Right atrium auricular region (tissue), 2 donors: ENCODE measurements around the gene CARMIL3. TPM values are rescaled to one million over a fixed set of nuclear protein-coding genes. Genes with fewer than 3 reads are reported as not detected.

Experiments
- DNase-seq: peaks from one replicate; pipeline ENCODE4 v3.0.0-alpha.2; 2019; ENCODE audit warnings: low spot score
- H3K27ac ChIP-seq, 2 donors: fragments of 200-600 bp; sonication (generic); 1 replicate in 1 of 2; 2 replicates in 1 of 2; pipeline ENCODE4 v1.5.1; 2016 to 2019
- H3K27me3 ChIP-seq, 2 donors: fragments of 200-600 bp; sonication (generic); one replicate each; pipeline versions ENCODE4 v1.5.1 to v1.6.0; 2017 to 2019
- H3K36me3 ChIP-seq: fragments of 200-600 bp; sonication (generic); one replicate; pipeline ENCODE4 v1.5.1; 2016
- H3K4me1 ChIP-seq, 2 donors: fragments of 200-600 bp; sonication (generic); one replicate each; pipeline versions ENCODE4 v1.5.1 to v1.6.0; 2017 to 2019
- H3K4me3 ChIP-seq, 2 donors: fragments of 200-600 bp; sonication (generic); 1 replicate in 1 of 2; 2 replicates in 1 of 2; pipeline ENCODE4 v1.5.1; 2017 to 2019; ENCODE audit warnings: mild to moderate bottlenecking in 1 of 2, moderate library complexity in 1 of 2
- H3K9me3 ChIP-seq, 2 donors: fragments of 200-600 bp; sonication (generic); one replicate each; pipeline ENCODE4 v1.5.1; 2019
- total RNA-seq, 2 donors: library from RNA; depleted of rRNA; stranded (reverse); fragments of >200 nt; gene quantifications; one replicate each; pipeline ENCODE4 v1.1.0, GENCODE V29; 2016
- TF ChIP-seq, protein P1 (sequence below), 2 donors: fragments of 200-600 bp; sonication (generic); IDR thresholded peaks; one replicate each; pipeline ENCODE4 v1.5.1; 2019; ENCODE audit warnings: antibody characterized with exemption in 2 of 2

CARMIL3 gene
- total RNA-seq, 2 donors from 2014 or later = not detected

GRCh38 chr14:24057271-24057670, 5.5 kb downstream of the CARMIL3 start:
- TF ChIP-seq, protein P1, sequence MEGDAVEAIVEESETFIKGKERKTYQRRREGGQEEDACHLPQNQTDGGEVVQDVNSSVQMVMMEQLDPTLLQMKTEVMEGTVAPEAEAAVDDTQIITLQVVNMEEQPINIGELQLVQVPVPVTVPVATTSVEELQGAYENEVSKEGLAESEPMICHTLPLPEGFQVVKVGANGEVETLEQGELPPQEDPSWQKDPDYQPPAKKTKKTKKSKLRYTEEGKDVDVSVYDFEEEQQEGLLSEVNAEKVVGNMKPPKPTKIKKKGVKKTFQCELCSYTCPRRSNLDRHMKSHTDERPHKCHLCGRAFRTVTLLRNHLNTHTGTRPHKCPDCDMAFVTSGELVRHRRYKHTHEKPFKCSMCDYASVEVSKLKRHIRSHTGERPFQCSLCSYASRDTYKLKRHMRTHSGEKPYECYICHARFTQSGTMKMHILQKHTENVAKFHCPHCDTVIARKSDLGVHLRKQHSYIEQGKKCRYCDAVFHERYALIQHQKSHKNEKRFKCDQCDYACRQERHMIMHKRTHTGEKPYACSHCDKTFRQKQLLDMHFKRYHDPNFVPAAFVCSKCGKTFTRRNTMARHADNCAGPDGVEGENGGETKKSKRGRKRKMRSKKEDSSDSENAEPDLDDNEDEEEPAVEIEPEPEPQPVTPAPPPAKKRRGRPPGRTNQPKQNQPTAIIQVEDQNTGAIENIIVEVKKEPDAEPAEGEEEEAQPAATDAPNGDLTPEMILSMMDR (IDR thresholded peaks at IDR 0.05) = no peak
- Histone ChIP-seq H3K36me3 (no peaks in the 10 kb centered on the region), H3K27me3 (no peaks in the 10 kb centered on the region), H3K4me3 (no peak overlapping the region), H3K9me3 (no peaks in the 10 kb centered on the region), H3K4me1 (peaks cover 0 to 6% of the 10 kb centered on the region in 2 donors), H3K27ac (no peak overlapping the region)
- no peak for DNase-seq

DNA sequence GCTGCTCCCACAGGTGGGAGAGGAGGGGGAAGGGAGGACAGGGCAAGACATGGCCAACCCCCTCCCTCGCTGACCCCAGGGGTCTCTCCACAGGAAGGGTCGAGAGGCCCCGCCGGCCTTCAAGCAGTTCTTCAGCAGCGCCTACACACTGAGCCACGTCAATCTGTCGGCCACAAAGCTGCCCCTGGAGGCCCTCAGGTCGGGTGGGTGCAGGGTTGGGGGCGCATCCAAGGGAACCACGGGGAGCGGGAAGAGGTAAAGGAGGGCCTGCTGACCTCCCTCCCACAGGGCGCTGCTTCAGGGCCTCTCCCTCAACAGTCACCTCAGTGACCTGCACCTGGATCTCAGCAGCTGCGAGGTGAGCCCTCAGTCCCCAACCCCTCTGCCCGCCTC, 6.1 kb downstream of the CARMIL3 start:
- no peaks in the 10 kb centered on the region for H3K36me3 ChIP-seq
- no peak overlapping the region for H3K27ac ChIP-seq
- no peak overlapping the region for H3K4me3 ChIP-seq
- TF ChIP-seq, protein P1 (IDR thresholded peaks at IDR 0.05) = no peak
- H3K27me3 ChIP-seq = no peaks in the 10 kb centered on the region
- no peaks in the 10 kb centered on the region for H3K4me1 ChIP-seq
- no peak for DNase-seq
- H3K9me3 ChIP-seq = no peaks in the 10 kb centered on the region

DNA sequence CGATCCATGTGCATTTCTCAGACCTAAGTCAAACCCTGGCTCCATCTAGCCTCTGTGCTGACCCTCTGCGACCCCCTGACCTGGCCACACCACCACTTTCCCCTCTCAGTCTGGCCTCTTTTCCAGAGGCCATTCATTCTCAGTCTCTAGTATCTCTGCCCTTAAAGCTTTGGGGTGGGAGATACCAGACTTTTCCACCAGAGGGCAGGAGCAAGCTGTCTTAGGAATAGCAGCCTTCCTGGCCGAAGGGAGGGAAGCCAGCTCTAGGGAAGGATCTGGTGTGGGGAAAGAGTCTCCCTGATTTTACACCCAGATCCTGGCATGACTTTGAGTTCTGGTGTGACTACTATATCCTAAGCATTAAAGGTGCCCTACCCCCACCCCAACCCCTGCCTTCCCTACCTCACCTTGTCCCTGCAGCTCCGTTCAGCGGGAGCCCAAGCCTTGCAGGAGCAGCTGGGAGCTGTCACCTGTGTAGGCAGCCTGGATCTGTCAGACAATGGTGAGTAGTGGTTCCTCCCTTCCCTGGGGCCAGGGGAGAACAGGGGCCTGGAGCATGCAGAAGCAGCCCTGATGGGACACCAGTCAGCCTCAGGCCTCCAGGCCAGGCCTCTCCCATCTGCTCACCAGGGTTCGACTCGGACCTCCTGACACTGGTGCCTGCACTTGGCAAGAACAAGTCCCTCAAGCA, 6.6 kb downstream of the CARMIL3 start:
- Histone ChIP-seq H3K9me3 (no peaks in the 10 kb centered on the region), H3K36me3 (no peaks in the 10 kb centered on the region), H3K4me1 (no peaks in the 10 kb centered on the region), H3K27ac (no peak overlapping the region), H3K27me3 (no peaks in the 10 kb centered on the region), H3K4me3 (no peak overlapping the region)
- DNase-seq = peak; percentile 78
- TF ChIP-seq, protein P1 (IDR thresholded peaks at IDR 0.05) = peak; percentile 56 to 91

GRCh38 chr14:24058951-24059475, 7.2 kb downstream of the CARMIL3 start:
- no peaks in the 10 kb centered on the region for H3K9me3 ChIP-seq
- no peak overlapping the region for H3K4me3 ChIP-seq
- H3K4me1 ChIP-seq = no peaks in the 10 kb centered on the region
- H3K27ac ChIP-seq = no peak overlapping the region
- DNase-seq = no peak
- TF ChIP-seq, protein P1 (IDR thresholded peaks at IDR 0.05) = no peak
- no peaks in the 10 kb centered on the region for H3K36me3 ChIP-seq
- H3K27me3 ChIP-seq = no peaks in the 10 kb centered on the region

DNA sequence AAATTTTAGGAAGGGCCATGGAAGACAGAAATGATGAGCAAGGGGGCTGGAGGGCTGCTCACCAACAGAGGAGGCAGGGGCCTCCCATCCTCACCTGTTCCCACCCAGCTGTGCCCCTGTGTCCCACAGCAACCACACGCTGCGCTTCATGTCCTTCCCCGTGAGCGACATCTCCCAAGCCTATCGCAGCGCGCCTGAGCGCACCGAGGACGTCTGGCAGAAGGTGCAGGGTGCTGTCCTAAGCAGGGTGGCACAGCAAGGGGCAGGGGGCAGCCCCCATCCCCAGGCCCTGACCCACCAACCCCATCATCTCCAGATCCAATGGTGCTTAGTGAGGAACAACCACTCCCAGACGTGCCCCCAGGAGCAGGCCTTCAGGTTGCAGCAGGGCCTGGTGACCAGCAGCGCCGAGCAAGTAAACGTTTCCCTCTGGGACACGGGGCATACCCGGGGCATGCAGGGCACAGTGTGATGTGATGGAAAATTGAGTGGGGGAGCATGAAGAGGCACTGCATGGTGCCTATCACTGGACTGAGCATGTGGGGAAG, 8.1 kb downstream of the CARMIL3 start:
- Histone ChIP-seq H3K9me3 (no peaks in the 10 kb centered on the region), H3K4me1 (no peaks in the 10 kb centered on the region), H3K27ac (no peak overlapping the region), H3K4me3 (no peak overlapping the region), H3K36me3 (no peaks in the 10 kb centered on the region), H3K27me3 (no peaks in the 10 kb centered on the region)
- DNase-seq = no peak
- TF ChIP-seq, protein P1 (IDR thresholded peaks at IDR 0.05) = no peak
